BE2C (cell line): ENCODE results near the gene VAPA.

Experiments used
- DNase-seq: peaks from one replicate; pipeline ENCODE4 v3.0.0-alpha.2; 2020
- H3K27me3 ChIP-seq: fragments of 250-450 bp; sonication (Bioruptor Pico); 2 replicates; pipeline ENCODE4 v1.5.1; 2020; ENCODE audit warnings: mild to moderate bottlenecking
- H3K36me3 ChIP-seq: fragments of 250-450 bp; sonication (Bioruptor Pico); 2 replicates; pipeline ENCODE4 v1.5.1; 2020; ENCODE audit warnings: mild to moderate bottlenecking
- H3K4me1 ChIP-seq: fragments of 250-450 bp; sonication (Bioruptor Pico); 2 replicates; pipeline ENCODE4 v1.5.1; 2020
- H3K4me3 ChIP-seq: 2 replicates; pipeline ENCODE4 v1.5.1; 2011; ENCODE audit warnings: low read depth, low read length
- H3K9me3 ChIP-seq: fragments of 250-450 bp; sonication (Bioruptor Pico); 2 replicates; pipeline ENCODE4 v1.5.1; 2020
- TF ChIP-seq, protein P1 (sequence below): IDR thresholded peaks from 2 replicates; pipeline ENCODE4 v1.5.1; 2012; ENCODE audit warnings: mild to moderate bottlenecking, low read depth, low read length

VAPA gene

DNA sequence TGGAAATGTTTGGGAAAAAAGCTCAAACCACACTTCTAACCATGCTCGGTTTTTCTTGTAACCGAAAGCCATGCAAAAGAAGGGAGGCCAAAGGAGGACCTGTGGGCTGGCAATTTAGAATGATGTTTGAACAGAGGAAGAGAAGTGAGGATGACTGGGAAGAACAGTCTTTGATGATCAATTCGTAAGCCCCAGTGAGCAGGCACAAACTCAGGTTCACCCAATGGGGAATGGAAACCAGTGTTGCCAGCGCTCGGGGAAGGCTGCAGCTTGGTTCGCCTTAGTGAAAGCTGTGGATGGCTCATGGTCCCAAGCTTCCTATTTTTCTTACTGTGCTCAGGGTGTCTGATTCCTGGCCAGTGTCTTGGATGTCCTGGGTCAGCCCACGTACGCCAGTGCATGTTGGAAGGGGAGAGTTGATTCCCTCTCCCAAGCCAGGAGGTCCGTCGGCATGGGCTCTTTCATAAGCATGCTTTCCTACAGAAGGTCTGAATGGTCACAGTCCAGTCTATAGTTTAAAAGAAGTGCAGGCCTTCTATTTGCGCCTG is 79.2 kb downstream of the VAPA start:
- Histone ChIP-seq H3K4me1 (no peaks in the 10 kb centered on the region), H3K9me3 (no peaks in the 10 kb centered on the region), H3K27me3 (no peaks in the 10 kb centered on the region), H3K36me3 (no peaks in the 10 kb centered on the region), H3K4me3 (no peak overlapping the region)
- TF ChIP-seq, protein P1, sequence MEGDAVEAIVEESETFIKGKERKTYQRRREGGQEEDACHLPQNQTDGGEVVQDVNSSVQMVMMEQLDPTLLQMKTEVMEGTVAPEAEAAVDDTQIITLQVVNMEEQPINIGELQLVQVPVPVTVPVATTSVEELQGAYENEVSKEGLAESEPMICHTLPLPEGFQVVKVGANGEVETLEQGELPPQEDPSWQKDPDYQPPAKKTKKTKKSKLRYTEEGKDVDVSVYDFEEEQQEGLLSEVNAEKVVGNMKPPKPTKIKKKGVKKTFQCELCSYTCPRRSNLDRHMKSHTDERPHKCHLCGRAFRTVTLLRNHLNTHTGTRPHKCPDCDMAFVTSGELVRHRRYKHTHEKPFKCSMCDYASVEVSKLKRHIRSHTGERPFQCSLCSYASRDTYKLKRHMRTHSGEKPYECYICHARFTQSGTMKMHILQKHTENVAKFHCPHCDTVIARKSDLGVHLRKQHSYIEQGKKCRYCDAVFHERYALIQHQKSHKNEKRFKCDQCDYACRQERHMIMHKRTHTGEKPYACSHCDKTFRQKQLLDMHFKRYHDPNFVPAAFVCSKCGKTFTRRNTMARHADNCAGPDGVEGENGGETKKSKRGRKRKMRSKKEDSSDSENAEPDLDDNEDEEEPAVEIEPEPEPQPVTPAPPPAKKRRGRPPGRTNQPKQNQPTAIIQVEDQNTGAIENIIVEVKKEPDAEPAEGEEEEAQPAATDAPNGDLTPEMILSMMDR: no peak
- no peak for DNase-seq

DNA sequence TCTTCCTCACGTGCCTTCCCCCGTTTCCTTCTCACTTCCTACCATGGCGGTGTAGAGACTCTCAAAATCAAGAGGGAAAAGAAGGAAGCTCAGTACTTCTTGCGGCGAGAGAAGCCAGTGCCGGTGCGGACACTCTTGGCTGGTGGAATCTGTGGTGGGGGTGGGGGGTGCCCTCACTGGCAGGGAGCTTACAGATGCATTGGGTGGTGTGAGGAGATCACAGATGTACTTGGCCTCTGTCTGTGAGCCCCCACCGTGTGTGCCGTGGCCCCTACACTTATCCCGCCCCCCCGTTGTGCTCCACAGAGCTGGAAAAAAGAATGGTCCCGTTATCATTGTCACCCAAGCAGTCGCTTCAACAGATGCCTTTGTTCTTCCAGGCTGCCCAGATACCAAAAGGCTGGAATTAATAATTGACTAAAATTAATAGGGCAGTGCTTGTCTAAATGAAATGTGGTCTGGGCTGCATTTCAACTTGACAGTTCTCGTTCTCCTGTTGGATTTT is 79.8 kb downstream of the VAPA start:
- TF ChIP-seq, protein P1: no peak
- H3K27me3 ChIP-seq: no peaks in the 10 kb centered on the region
- H3K4me3 ChIP-seq: no peak overlapping the region
- no peaks in the 10 kb centered on the region for H3K9me3 ChIP-seq
- H3K4me1 ChIP-seq: no peaks in the 10 kb centered on the region
- H3K36me3 ChIP-seq: no peaks in the 10 kb centered on the region
- no peak for DNase-seq

DNA sequence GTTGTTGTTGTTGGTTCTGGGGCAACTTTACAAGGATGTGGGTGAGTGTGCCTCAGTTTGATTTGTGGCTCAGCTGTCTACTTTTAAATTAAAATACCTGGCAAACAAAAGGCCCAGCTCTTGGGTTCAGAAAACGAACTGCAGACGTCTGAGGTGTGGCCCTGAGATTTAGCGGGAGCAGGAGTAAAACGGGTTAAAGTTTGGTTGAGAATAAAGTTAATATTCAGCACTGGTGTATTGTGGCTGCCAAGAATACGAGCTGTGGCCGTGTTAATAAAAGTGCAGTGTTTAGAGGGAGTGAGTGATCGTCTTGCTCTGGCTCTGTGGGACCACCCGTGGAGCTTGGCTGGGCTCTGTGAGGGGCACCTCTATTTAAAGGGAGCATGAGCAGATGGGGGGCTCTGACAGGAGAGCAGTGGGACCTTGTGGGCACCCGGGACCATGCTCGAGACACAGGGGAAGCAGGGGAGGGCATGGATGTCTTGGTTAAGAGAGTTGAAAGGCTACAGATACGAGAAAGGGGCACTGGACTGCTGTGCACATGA is 80.3 kb downstream of the VAPA start:
- DNase-seq: no peak
- H3K9me3 ChIP-seq: no peaks in the 10 kb centered on the region
- no peak overlapping the region for H3K4me3 ChIP-seq
- no peaks in the 10 kb centered on the region for H3K27me3 ChIP-seq
- TF ChIP-seq, protein P1: no peak
- no peaks in the 10 kb centered on the region for H3K4me1 ChIP-seq
- no peaks in the 10 kb centered on the region for H3K36me3 ChIP-seq

DNA sequence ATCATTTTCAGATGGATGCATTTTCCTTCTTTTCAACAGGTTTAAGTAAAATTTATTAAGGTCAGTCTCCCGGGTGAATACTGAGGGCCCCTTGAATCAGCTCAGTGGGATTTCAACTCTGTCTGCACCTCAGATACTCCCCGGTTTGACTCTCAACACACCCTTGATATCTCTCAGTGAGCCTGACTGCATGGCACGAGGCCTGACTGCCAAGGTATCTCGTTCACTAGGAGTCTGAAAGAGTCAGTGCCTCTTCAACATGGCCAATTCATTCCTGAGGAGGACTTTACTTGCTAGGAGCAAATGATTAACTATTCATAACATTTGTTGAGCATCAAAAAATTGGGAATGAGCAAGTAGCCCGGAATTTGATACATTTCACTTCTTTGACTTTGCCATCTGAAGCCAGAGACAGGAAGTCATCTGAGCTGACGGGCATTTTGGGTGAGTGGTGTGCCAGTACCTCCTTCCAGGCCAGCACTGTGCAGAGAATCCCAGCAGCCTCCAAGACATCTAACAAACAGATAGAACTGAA is 81.0 kb downstream of the VAPA start:
- no peaks in the 10 kb centered on the region for H3K27me3 ChIP-seq
- H3K36me3 ChIP-seq: no peaks in the 10 kb centered on the region
- no peak overlapping the region for H3K4me3 ChIP-seq
- TF ChIP-seq, protein P1: no peak
- H3K4me1 ChIP-seq: no peaks in the 10 kb centered on the region
- no peaks in the 10 kb centered on the region for H3K9me3 ChIP-seq
- DNase-seq: no peak

DNA sequence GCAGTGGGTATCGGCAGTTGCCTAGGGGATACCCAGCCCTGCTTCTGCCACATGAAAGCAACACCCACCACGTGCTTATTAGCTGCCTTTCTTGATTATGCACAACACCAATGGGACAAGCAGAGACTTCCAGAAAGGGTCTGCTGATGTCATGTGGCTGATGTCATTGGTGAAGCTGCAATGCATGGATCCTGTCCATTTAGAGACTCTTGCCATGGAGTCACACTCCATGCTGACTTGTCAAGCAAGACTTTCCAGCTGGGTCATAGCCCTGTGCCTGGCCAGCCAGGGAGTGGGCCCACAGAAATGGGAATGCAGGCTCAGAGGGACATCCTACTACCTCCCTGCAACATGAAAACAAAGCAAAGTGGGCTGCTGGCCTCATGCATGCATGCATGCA is 81.8 kb downstream of the VAPA start:
- Histone ChIP-seq H3K4me1 (no peaks in the 10 kb centered on the region), H3K9me3 (no peaks in the 10 kb centered on the region), H3K36me3 (no peaks in the 10 kb centered on the region), H3K27me3 (no peaks in the 10 kb centered on the region), H3K4me3 (no peak overlapping the region)
- DNase-seq: no peak
- TF ChIP-seq, protein P1: no peak

DNA sequence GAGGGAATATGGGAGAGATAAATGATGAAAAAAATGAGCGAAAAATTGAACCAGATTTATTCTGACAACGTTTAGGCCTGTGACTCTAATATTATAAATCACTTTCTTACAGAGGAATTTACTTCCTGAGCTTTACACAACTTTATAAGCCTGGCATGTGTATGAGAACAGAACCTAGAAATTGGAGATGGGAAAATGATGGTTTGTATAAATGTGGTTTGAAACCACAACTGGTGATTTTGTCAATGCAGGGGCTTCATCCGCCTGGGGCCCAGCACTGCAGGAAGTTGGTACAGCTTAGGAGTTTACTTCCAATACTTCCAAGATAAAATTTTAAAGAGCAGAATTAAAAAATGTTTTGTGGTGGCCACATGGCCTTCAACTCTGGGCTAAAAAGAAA is 82.3 kb downstream of the VAPA start:
- no peak overlapping the region for H3K4me3 ChIP-seq
- no peaks in the 10 kb centered on the region for H3K36me3 ChIP-seq
- H3K4me1 ChIP-seq: no peaks in the 10 kb centered on the region
- H3K27me3 ChIP-seq: no peaks in the 10 kb centered on the region
- no peak for DNase-seq
- TF ChIP-seq, protein P1: no peak
- no peaks in the 10 kb centered on the region for H3K9me3 ChIP-seq
